GM12878 (cell line): ENCODE results near the gene CHD6.

Source experiments
- NFIC ChIP-seq: IDR thresholded peaks from 2 replicates; pipeline ENCODE4 v1.6.1; 2012; ENCODE audit warnings: low read depth, mild to moderate bottlenecking, inconsistent platforms, low read length, moderate library complexity
- POLR2A ChIP-seq: IDR thresholded peaks from 2 replicates; pipeline ENCODE4 v1.6.1; 2011; ENCODE audit warnings: low read depth, mild to moderate bottlenecking, low read length

DNA sequence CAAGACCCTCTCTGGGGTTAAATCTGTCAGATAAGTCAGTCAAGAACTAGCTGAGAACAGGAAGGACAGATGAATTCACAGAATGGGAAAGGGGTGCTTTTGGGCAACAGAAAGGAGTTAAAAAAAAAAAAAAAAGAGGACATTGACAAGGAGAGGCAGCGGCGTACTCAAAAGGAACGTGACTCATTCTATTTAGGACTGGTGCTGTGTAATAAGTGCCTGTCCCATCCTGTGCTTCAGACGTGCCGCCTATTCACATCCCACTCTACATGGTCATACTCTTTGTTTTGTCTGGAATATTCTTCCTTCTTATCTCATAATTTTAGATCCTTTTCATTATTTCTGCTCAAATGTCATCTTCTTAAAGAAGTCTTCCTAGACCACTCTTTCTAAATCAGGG lies 150.5 kb downstream of the CHD6 start:
- no peak for TF ChIP-seq NFIC
- TF ChIP-seq POLR2A: no peak
